ENCODE results near the gene CGNL1. TPM values are rescaled to one million over a fixed set of nuclear protein-coding genes. Genes with fewer than 3 reads are reported as not detected.

The CGNL1 gene
- total and polyA plus RNA-seq, 10 of the 15 experiments (the other 5 are each of a cell fraction or from before 2014, with no cell fraction given), result under 0.01 to 0.27 (median 0.04) TPM; not detected in 3

DNA sequence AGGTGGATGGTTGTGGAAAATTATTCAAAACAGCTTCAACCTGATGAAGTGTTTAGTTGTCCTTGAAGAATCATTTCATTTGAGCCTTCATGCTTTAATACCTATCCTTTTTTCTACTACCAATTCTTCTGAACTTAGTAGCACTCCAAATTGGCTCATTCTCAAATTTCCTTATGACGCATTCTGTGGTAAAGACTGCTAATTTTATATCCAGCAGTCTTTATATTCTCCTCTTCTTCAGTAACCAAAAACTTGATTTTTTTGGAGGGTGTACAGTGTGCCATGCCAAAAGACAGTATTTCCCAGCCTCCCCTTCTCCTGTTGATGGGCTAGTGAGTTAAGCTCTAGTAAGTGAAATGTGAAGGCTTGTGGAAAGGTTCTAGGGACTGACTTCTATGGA, 25.2 kb downstream of the CGNL1 start (continued):
- TF ChIP-seq, protein P1, sequence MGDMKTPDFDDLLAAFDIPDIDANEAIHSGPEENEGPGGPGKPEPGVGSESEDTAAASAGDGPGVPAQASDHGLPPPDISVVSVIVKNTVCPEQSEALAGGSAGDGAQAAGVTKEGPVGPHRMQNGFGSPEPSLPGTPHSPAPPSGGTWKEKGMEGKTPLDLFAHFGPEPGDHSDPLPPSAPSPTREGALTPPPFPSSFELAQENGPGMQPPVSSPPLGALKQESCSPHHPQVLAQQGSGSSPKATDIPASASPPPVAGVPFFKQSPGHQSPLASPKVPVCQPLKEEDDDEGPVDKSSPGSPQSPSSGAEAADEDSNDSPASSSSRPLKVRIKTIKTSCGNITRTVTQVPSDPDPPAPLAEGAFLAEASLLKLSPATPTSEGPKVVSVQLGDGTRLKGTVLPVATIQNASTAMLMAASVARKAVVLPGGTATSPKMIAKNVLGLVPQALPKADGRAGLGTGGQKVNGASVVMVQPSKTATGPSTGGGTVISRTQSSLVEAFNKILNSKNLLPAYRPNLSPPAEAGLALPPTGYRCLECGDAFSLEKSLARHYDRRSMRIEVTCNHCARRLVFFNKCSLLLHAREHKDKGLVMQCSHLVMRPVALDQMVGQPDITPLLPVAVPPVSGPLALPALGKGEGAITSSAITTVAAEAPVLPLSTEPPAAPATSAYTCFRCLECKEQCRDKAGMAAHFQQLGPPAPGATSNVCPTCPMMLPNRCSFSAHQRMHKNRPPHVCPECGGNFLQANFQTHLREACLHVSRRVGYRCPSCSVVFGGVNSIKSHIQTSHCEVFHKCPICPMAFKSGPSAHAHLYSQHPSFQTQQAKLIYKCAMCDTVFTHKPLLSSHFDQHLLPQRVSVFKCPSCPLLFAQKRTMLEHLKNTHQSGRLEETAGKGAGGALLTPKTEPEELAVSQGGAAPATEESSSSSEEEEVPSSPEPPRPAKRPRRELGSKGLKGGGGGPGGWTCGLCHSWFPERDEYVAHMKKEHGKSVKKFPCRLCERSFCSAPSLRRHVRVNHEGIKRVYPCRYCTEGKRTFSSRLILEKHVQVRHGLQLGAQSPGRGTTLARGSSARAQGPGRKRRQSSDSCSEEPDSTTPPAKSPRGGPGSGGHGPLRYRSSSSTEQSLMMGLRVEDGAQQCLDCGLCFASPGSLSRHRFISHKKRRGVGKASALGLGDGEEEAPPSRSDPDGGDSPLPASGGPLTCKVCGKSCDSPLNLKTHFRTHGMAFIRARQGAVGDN (IDR thresholded peaks at IDR 0.05), result no peak
- TF ChIP-seq, protein P2, sequence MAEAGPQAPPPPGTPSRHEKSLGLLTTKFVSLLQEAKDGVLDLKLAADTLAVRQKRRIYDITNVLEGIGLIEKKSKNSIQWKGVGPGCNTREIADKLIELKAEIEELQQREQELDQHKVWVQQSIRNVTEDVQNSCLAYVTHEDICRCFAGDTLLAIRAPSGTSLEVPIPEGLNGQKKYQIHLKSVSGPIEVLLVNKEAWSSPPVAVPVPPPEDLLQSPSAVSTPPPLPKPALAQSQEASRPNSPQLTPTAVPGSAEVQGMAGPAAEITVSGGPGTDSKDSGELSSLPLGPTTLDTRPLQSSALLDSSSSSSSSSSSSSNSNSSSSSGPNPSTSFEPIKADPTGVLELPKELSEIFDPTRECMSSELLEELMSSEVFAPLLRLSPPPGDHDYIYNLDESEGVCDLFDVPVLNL (IDR thresholded peaks at IDR 0.05; ENCODE audit: low read depth, low read length), result no peak
- TF ChIP-seq, protein P3, sequence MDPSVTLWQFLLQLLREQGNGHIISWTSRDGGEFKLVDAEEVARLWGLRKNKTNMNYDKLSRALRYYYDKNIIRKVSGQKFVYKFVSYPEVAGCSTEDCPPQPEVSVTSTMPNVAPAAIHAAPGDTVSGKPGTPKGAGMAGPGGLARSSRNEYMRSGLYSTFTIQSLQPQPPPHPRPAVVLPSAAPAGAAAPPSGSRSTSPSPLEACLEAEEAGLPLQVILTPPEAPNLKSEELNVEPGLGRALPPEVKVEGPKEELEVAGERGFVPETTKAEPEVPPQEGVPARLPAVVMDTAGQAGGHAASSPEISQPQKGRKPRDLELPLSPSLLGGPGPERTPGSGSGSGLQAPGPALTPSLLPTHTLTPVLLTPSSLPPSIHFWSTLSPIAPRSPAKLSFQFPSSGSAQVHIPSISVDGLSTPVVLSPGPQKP (IDR thresholded peaks at IDR 0.05; ENCODE audit: low read depth, low read length), result no peak
- TF ChIP-seq RBBP5 (conservative IDR thresholded peaks at IDR 0.05) (no peak), IKZF1 (conservative IDR thresholded peaks at IDR 0.05) (no peak), MTA3 (IDR thresholded peaks at IDR 0.05; ENCODE audit: borderline replicate concordance, low read length) (no peak), ESRRA (IDR thresholded peaks at IDR 0.05; ENCODE audit: low read length) (no peak), TCF7 (IDR thresholded peaks at IDR 0.05; ENCODE audit: borderline replicate concordance) (no peak), NR2C2 (IDR thresholded peaks at IDR 0.05; ENCODE audit: borderline replicate concordance, control insufficient read depth, insufficient read length, low read depth) (no peak)
- TF ChIP-seq, protein P4, sequence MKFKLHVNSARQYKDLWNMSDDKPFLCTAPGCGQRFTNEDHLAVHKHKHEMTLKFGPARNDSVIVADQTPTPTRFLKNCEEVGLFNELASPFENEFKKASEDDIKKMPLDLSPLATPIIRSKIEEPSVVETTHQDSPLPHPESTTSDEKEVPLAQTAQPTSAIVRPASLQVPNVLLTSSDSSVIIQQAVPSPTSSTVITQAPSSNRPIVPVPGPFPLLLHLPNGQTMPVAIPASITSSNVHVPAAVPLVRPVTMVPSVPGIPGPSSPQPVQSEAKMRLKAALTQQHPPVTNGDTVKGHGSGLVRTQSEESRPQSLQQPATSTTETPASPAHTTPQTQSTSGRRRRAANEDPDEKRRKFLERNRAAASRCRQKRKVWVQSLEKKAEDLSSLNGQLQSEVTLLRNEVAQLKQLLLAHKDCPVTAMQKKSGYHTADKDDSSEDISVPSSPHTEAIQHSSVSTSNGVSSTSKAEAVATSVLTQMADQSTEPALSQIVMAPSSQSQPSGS (IDR thresholded peaks at IDR 0.05; ENCODE audit: low read length), result no peak

All from GM12878 (cell line).